Smooth muscle cell (in vitro differentiated cells): Measurements from ENCODE around the gene NCCRP1. TPM values are rescaled to one million over a fixed set of nuclear protein-coding genes. Genes with fewer than 3 reads are reported as not detected.

Source experiments
- DNase-seq: peaks from one replicate; lab custom pipeline; 2025; ENCODE audit not compliant: unreplicated experiment; lab: John Stamatoyannopoulos, UW
- H2AFZ ChIP-seq: fragments of 200-600 bp; sonication (generic); 2 replicates; pipeline ENCODE4 v1.6.0; 2016; ENCODE audit warnings: antibody characterized with exemption, low read depth, mild to moderate bottlenecking
- H3F3A ChIP-seq: fragments of 200-600 bp; sonication (generic); 2 replicates; pipeline ENCODE4 v1.6.0; 2017; ENCODE audit warnings: antibody characterized with exemption, low read depth
- H3K27ac ChIP-seq: fragments of 200-600 bp; sonication (generic); 2 replicates; pipeline ENCODE4 v1.5.1; 2016; ENCODE audit warnings: low read depth, mild to moderate bottlenecking
- H3K27me3 ChIP-seq: fragments of 200-600 bp; sonication (generic); 2 replicates; pipeline ENCODE4 v1.6.1; 2016; ENCODE audit warnings: low read depth, mild to moderate bottlenecking
- H3K36me3 ChIP-seq: fragments of 200-600 bp; sonication (generic); 2 replicates; pipeline ENCODE4 v1.5.1; 2016; ENCODE audit warnings: low read depth
- H3K4me1 ChIP-seq: fragments of 200-600 bp; sonication (generic); 2 replicates; pipeline ENCODE4 v1.5.1; 2016; ENCODE audit warnings: low read depth
- H3K4me2 ChIP-seq: fragments of 200-600 bp; sonication (generic); 2 replicates; pipeline ENCODE4 v1.6.0; 2016; ENCODE audit warnings: mild to moderate bottlenecking
- H3K4me3 ChIP-seq: fragments of 200-600 bp; sonication (generic); 2 replicates; pipeline ENCODE4 v1.5.1; 2016; ENCODE audit warnings: mild to moderate bottlenecking
- H3K79me2 ChIP-seq: fragments of 200-600 bp; sonication (generic); 2 replicates; pipeline ENCODE4 v1.6.0; 2016; ENCODE audit warnings: low read depth, mild to moderate bottlenecking
- H3K9ac ChIP-seq: fragments of 200-600 bp; sonication (generic); 2 replicates; pipeline ENCODE4 v1.6.0; 2016; ENCODE audit warnings: low read depth
- H3K9me3 ChIP-seq: fragments of 200-600 bp; sonication (generic); replicated peaks from 2 replicates; pipeline ENCODE4 v1.5.1; 2016; ENCODE audit warnings: low read depth
- H4K20me1 ChIP-seq: fragments of 200-600 bp; sonication (generic); 2 replicates; pipeline ENCODE4 v1.6.0; 2016; ENCODE audit warnings: low read depth
- WGBS: methylation state at CpG from one replicate; pipeline ENCODE4 v1.1.7; 2016; ENCODE audit warnings: low lambda C conversion rate; 5-methylcytosine and 5-hydroxymethylcytosine counted together
- polyA plus RNA-seq: library from polyadenylated mRNA; unstranded; fragments of >200 nt; fragmentation: Nextera tagmentation; extraction: Ambion mirVana; gene quantifications from 2 replicates; pipeline ENCODE4 v1.2.1, GENCODE V29; 2016
- total RNA-seq: library from RNA; depleted of rRNA; stranded (reverse); fragments of >200 nt; gene quantifications from 2 replicates; pipeline ENCODE4 v1.2.3, GENCODE V29; 2014
- TF ChIP-seq, protein P1 (sequence below): fragments of 200-600 bp; sonication (generic); IDR thresholded peaks from 2 replicates; pipeline ENCODE4 v1.5.1; 2017; ENCODE audit warnings: borderline replicate concordance, mild to moderate bottlenecking, antibody characterized with exemption; ENCODE audit not compliant: insufficient read depth, poor library complexity, severe bottlenecking

Gene NCCRP1
- total and polyA plus RNA-seq, 2 experiments from 2014 or later, result 1.5 to 4.0 TPM

DNA sequence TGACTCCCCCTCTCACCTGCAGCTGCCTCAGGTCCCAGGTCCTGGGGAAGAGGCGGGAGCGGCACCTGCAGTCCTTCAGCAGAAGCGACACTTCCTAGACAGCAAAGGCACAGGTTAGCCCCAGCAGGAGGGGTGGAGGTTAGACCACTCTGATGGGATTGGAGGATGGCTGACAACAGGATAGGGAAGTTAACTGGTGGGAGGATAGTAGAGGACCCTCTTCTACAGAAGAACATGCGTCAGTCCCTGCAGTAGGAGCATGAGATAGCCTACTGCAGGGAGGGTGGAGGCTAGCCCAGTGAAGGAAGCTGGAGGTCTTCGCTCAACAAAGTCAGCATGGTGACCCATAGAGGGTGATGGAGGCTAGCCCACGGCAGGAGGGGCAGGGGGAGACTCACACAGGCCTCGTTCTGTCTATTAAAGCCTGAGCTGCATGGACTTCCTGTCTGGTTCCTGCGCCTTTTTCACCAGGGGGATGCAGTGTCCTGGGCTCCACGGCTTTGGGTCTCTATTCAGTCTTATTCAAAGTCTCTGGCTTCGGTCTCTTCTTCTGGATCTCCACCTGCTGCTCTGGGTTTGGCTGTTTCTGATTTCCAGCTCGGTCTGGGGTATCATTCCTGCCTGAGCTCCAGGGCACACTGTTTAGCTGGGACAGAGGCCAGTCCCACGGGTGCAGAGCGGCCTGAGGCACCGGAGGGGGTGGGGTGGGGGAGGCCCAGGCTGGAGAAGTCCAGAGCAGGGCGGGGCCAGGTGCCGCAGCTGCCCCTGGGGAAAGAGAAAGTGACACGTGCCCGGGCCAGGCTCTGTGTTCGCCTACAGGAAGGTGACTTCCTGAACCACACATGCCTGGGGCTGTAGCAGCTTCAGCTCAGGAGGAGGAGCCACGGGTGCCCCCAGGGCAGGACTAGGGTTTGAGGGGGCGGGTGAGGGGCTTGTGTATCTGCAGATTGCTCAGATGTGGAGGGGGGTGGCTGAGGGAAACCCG is 40.7 kb downstream of the NCCRP1 start:
- peaks cover 28% of the 10 kb centered on the region for H3K27me3 ChIP-seq
- 60% methylated on average over 18 of the region's 22 CpGs for WGBS
- no peaks in the 10 kb centered on the region for H3F3A ChIP-seq
- no peaks in the 10 kb centered on the region for H3K4me1 ChIP-seq
- DNase-seq, result no peak
- no peaks in the 10 kb centered on the region for H3K79me2 ChIP-seq
- H3K4me2 ChIP-seq, result no peak overlapping the region
- no peak overlapping the region for H3K4me3 ChIP-seq
- TF ChIP-seq, protein P1, sequence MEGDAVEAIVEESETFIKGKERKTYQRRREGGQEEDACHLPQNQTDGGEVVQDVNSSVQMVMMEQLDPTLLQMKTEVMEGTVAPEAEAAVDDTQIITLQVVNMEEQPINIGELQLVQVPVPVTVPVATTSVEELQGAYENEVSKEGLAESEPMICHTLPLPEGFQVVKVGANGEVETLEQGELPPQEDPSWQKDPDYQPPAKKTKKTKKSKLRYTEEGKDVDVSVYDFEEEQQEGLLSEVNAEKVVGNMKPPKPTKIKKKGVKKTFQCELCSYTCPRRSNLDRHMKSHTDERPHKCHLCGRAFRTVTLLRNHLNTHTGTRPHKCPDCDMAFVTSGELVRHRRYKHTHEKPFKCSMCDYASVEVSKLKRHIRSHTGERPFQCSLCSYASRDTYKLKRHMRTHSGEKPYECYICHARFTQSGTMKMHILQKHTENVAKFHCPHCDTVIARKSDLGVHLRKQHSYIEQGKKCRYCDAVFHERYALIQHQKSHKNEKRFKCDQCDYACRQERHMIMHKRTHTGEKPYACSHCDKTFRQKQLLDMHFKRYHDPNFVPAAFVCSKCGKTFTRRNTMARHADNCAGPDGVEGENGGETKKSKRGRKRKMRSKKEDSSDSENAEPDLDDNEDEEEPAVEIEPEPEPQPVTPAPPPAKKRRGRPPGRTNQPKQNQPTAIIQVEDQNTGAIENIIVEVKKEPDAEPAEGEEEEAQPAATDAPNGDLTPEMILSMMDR, result no peak
- H2AFZ ChIP-seq, result no peak overlapping the region
- no peak overlapping the region for H3K9ac ChIP-seq
- H4K20me1 ChIP-seq, result no peaks in the 10 kb centered on the region
- no peaks in the 10 kb centered on the region for H3K36me3 ChIP-seq
- no peak overlapping the region for H3K27ac ChIP-seq
- no peaks in the 10 kb centered on the region for H3K9me3 ChIP-seq

DNA sequence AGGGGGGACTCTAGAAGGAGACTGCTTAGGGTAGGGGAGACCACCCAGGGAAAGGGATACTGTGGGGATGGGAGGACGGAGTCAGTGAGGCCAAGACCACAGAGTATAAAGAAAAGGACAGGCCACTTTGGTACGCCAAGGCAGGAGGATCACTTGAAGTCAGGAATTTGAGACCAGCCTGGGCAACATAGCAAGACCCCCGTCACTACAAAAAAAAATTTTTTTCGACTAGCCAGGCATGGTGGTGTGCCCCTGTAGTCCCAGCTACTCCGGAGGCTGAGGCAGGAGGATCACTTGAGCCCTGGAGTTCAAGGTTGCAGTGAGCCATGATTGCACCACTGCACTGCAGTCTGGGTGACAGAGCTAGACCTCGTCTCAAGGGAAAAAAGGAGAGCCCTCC is 41.4 kb downstream of the NCCRP1 start:
- Histone ChIP-seq H3K27me3 (peaks cover 22% of the 10 kb centered on the region), H3K9ac (no peak overlapping the region), H3K36me3 (no peaks in the 10 kb centered on the region), H3K9me3 (no peaks in the 10 kb centered on the region), H3K4me1 (no peaks in the 10 kb centered on the region), H3F3A (no peaks in the 10 kb centered on the region), H3K79me2 (no peaks in the 10 kb centered on the region), H3K27ac (no peak overlapping the region), H3K4me2 (no peak overlapping the region), H2AFZ (no peak overlapping the region), H3K4me3 (no peak overlapping the region), H4K20me1 (no peaks in the 10 kb centered on the region)
- WGBS, result 87% methylated on average over 6 of the region's 6 CpGs
- TF ChIP-seq, protein P1, result no peak
- no peak for DNase-seq

DNA sequence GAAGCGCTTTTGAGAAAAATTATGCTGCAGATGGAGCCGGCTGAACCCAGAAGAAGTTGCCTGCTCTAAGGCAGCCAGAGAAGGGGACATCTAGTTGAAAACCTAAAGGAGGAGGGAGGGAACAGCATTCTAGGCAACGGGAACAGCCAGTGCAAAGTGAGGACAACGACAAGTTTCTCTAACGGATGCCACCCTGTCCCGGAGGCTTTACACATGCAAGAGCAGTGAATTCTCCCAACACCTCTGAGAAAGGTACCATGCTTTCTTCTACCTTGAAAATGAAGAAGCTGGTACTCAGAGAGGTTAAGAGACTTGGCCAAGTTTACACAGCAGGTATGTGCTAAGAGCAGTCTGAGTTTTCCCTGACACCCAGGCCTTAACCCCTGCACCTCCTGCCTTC is 42.2 kb downstream of the NCCRP1 start:
- no peaks in the 10 kb centered on the region for H3K4me1 ChIP-seq
- DNase-seq, result no peak
- H3K27ac ChIP-seq, result no peak overlapping the region
- no peaks in the 10 kb centered on the region for H3K79me2 ChIP-seq
- H3K4me2 ChIP-seq, result no peak overlapping the region
- H3K27me3 ChIP-seq, result peaks cover 18% of the 10 kb centered on the region
- H3F3A ChIP-seq, result no peaks in the 10 kb centered on the region
- H4K20me1 ChIP-seq, result no peaks in the 10 kb centered on the region
- no peak overlapping the region for H3K4me3 ChIP-seq
- no peaks in the 10 kb centered on the region for H3K9me3 ChIP-seq
- TF ChIP-seq, protein P1, result no peak
- 85% methylated on average over 6 of the region's 6 CpGs for WGBS
- no peak overlapping the region for H2AFZ ChIP-seq
- no peaks in the 10 kb centered on the region for H3K36me3 ChIP-seq
- H3K9ac ChIP-seq, result no peak overlapping the region
